Skeletal muscle tissue (tissue), 4 donors: ENCODE data around the gene NECTIN3. TPM values are rescaled to one million over a fixed set of nuclear protein-coding genes. Genes with fewer than 3 reads are reported as not detected.

Experiments used
- H3K27ac ChIP-seq: one replicate; pipeline ENCODE4 v1.7.0; 2013; ENCODE audit warnings: mild to moderate bottlenecking, low read depth, low read length, inconsistent platforms
- H3K27me3 ChIP-seq, 3 donors: one replicate each; pipeline ENCODE4 v1.7.0; 2013; ENCODE audit warnings: low read length in 3 of 3; ENCODE audit not compliant: control insufficient read depth in 3 of 3, insufficient read depth in 3 of 3
- H3K36me3 ChIP-seq, 3 donors: one replicate each; pipeline ENCODE4 v1.7.0; 2013; ENCODE audit warnings: low read length in 3 of 3; ENCODE audit not compliant: control insufficient read depth in 3 of 3, insufficient read depth in 3 of 3
- H3K4me1 ChIP-seq, 3 donors: one replicate each; pipeline ENCODE4 v1.7.0; 2013; ENCODE audit warnings: low read length in 3 of 3, mild to moderate bottlenecking in 3 of 3; ENCODE audit not compliant: control insufficient read depth in 3 of 3, insufficient read depth in 3 of 3
- H3K4me3 ChIP-seq, 3 donors: one replicate each; pipeline ENCODE4 v1.7.0; 2013; ENCODE audit warnings: low read length in 3 of 3
- H3K9ac ChIP-seq, 3 donors: one replicate each; pipeline ENCODE4 v1.7.0; 2013; ENCODE audit warnings: low read length in 3 of 3, mild to moderate bottlenecking in 3 of 3, moderate library complexity in 2 of 3, low read depth in 1 of 3
- H3K9me3 ChIP-seq, 3 donors: one replicate each; pipeline ENCODE4 v1.7.0; 2013; ENCODE audit warnings: low read length in 3 of 3; ENCODE audit not compliant: control insufficient read depth in 3 of 3
- total RNA-seq: library from RNA; depleted of rRNA; stranded (reverse); fragments of >200 nt; gene quantifications from one replicate; pipeline ENCODE4 v1.2.3, GENCODE V29; 2014
- donor health status: Osteomylitis.

Gene NECTIN3
- total RNA-seq, 1 donor from 2014 or later, result 39.1 TPM

DNA sequence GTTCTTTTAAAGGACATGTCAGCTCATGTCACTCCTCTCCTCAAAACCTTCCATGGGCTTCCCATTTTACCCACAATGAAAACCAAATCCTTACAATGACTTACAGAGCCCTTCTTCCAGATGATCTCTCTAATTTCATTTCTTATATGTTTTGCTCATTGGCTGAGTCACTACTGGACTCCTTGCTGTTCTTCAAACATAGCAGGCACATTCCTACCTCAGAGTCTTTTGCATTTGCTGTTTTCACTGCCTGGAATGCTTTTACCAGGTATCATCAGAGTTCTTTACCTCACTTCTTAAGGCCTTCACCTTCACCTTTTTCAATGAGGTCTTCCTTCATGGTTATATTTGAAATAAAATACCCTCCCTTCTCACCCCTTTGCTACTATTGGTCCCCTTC is 57.3 kb downstream of the NECTIN3 start:
- Histone ChIP-seq H3K27ac (no peak overlapping the region), H3K9me3 (no peaks in the 10 kb centered on the region), H3K4me1 (no peaks in the 10 kb centered on the region), H3K9ac (no peak overlapping the region), H3K36me3 (peaks cover 0 to 3% (median 3%) of the 10 kb centered on the region in 3 donors), H3K27me3 (no peaks in the 10 kb centered on the region), H3K4me3 (no peak overlapping the region)

DNA sequence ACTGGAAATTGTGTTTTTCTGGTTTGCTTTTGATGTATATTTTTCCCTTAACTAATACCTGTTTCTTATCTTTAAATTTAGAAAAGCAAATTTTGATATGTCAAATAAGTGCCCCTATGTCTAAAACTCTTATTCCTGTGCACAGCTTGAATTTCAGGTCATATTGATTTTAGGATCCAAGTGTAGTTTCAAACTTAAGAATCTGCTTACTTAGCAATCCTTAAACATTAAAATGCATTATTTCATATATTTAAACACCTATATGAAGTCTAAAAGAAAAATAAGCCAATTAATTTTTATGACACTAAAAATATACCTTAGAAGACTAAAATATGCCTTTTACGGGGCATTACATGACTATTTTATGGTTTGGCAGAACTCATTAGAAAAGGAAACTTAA is 59.2 kb downstream of the NECTIN3 start:
- Histone ChIP-seq H3K4me3 (no peak overlapping the region), H3K27me3 (no peaks in the 10 kb centered on the region), H3K9ac (no peak overlapping the region), H3K4me1 (no peaks in the 10 kb centered on the region), H3K36me3 (peaks cover 0 to 3% (median 3%) of the 10 kb centered on the region in 3 donors), H3K9me3 (no peaks in the 10 kb centered on the region), H3K27ac (no peak overlapping the region)

DNA sequence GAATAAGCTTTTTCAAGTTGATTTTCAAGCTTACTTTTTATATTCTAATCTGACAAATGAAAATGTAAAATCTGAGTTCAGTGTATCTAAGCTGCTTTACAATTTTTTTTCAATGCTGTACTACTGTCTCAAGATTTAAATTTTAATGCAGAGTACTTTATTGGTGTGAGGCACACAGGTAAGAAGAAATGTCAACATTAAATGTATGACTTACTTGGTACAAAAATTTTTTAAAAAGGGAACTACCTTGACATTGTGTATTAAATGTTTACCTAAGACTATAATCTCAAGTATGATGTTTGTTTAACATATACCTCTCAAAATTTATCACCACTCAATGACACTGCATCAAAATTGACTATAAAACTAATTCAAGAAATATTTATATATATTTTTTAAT is 62.7 kb downstream of the NECTIN3 start:
- no peak overlapping the region for H3K4me3 ChIP-seq
- H3K27me3 ChIP-seq, result no peaks in the 10 kb centered on the region
- peaks cover 0 to 3% (median 3%) of the 10 kb centered on the region in 3 donors for H3K36me3 ChIP-seq
- H3K9ac ChIP-seq, result no peak overlapping the region
- H3K9me3 ChIP-seq, result no peaks in the 10 kb centered on the region
- H3K27ac ChIP-seq, result no peak overlapping the region
- no peaks in the 10 kb centered on the region for H3K4me1 ChIP-seq

GRCh38 chr3:111151438-111151837 is 79.8 kb downstream of the NECTIN3 start:
- H3K9ac ChIP-seq, result no peak overlapping the region
- no peaks in the 10 kb centered on the region for H3K4me1 ChIP-seq
- H3K36me3 ChIP-seq, result no peaks in the 10 kb centered on the region
- no peak overlapping the region for H3K27ac ChIP-seq
- H3K9me3 ChIP-seq, result no peaks in the 10 kb centered on the region
- no peaks in the 10 kb centered on the region for H3K27me3 ChIP-seq
- no peak overlapping the region for H3K4me3 ChIP-seq

GRCh38 chr3:111152496-111152895 is 80.9 kb downstream of the NECTIN3 start:
- H3K27ac ChIP-seq, result no peak overlapping the region
- H3K27me3 ChIP-seq, result no peaks in the 10 kb centered on the region
- H3K36me3 ChIP-seq, result no peaks in the 10 kb centered on the region

DNA sequence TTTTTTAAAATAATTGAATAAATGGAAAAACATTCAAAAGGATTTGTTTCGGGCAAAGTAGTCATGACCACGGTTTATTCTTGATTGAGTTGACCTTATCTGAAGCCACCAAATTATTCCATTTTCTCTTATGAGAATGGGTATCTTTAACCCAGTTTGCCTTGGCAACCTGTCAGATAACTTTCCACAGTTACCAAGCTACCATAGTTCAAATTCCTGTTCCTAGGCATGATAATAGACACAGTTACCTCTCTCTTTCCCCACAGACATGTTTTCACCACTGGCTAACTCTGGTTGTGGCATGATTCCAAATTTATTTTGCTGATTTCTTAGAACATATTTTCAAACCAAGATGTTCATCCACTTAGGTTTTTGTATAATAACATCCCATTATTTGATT is 84.9 kb downstream of the NECTIN3 start:
- Histone ChIP-seq H3K9ac (no peak overlapping the region), H3K27me3 (no peaks in the 10 kb centered on the region), H3K9me3 (no peaks in the 10 kb centered on the region), H3K4me3 (no peak overlapping the region), H3K36me3 (no peaks in the 10 kb centered on the region), H3K4me1 (no peaks in the 10 kb centered on the region), H3K27ac (no peak overlapping the region)

More at GRCh38 chr3:111152496-111152895, 80.9 kb downstream of the NECTIN3 start:
- no peaks in the 10 kb centered on the region for H3K9me3 ChIP-seq
- no peaks in the 10 kb centered on the region for H3K4me1 ChIP-seq
- H3K4me3 ChIP-seq, result no peak overlapping the region
- H3K9ac ChIP-seq, result no peak overlapping the region

DNA sequence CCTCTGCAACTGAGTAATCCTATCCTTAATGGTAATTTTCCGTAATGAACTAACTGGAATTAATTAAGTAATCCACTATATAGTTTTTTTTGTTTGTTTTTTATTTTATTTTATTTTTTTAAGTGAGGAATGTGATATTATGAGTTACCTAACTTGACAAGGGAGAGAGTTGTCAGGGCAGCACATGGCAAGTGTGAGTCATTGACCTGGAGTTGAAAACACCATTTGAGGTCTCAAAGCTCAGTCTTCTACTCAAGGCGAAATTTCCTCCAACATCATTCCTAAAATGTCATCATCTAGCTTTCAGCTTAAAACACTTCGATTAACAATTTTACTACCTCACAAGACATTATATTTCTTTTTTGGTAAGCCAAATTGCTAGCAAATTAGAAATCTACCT is 87.8 kb downstream of the NECTIN3 start:
- Histone ChIP-seq H3K9me3 (no peaks in the 10 kb centered on the region), H3K27ac (no peak overlapping the region), H3K36me3 (no peaks in the 10 kb centered on the region), H3K4me1 (no peaks in the 10 kb centered on the region), H3K27me3 (no peaks in the 10 kb centered on the region), H3K4me3 (no peak overlapping the region), H3K9ac (no peak overlapping the region)

DNA sequence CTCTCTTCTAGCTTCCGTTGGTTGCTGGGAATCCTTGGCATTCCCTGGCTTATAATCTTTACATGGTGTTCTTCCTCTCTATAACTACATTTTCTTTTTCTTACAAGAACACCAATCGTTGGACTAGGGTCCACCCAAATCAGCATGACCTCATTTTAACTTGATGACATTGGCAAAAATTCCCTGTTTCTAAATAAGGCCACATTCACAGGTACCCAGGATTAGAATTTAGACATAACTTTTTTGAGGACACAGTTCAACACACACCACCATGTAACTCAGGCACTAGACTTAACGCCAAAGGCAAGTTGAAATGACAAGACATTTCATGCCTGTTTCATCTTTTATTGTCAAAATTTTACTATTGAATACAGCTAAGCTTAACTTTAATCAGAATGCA is 93.0 kb downstream of the NECTIN3 start:
- H3K27me3 ChIP-seq, result no peaks in the 10 kb centered on the region
- no peak overlapping the region for H3K9ac ChIP-seq
- no peaks in the 10 kb centered on the region for H3K4me1 ChIP-seq
- H3K36me3 ChIP-seq, result no peaks in the 10 kb centered on the region
- H3K27ac ChIP-seq, result no peak overlapping the region
- H3K9me3 ChIP-seq, result no peaks in the 10 kb centered on the region
- no peak overlapping the region for H3K4me3 ChIP-seq

DNA sequence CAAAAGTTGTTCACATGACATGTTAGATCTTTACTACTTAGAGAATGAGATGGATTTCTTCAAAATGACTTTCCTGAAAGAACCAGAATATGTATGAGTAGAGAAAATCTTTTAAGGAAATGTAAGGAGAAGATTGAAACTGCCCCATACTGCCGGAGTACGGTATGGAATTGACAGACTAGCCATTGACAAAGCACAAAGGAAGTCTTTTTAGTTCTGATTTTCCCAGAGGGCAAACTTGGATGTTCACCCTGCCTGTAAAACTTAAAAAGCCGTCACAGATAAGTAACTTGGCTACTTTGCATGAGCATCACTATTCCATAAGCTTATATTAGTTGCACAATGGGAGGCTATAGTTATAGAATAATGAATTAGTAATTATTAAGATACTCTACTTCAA is 93.8 kb downstream of the NECTIN3 start:
- Histone ChIP-seq H3K9me3 (no peaks in the 10 kb centered on the region), H3K27ac (no peak overlapping the region), H3K27me3 (no peaks in the 10 kb centered on the region)

DNA sequence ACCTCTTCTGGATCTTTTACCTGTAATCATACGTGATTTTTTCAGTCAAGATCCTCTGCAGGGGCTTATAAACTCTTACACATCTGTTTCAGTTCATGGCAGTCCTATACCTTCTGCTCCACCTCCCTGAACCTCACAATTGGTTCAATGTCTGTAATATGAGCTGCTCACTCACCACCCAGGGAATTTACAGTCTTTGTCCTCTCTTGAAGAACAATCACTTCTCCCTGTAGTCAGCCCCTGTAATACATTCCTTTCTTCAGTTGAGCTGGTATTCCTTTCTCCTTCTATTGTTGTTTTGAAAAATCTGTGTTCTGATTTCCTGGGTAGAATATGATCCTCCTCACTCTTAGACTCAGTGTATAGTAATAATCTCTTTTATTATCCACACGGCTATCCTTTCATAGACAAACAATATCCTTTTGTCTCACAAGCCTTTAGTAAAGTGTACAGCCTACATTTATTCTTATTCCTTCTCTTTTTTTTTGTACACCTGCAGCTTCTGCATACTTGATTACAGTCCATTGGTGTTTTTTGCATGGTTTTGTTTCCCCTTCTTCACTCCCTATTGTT is 101.8 kb downstream of the NECTIN3 start:
- Histone ChIP-seq H3K9ac (no peak overlapping the region), H3K9me3 (no peaks in the 10 kb centered on the region), H3K4me3 (no peak overlapping the region), H3K27me3 (no peaks in the 10 kb centered on the region), H3K27ac (no peak overlapping the region), H3K4me1 (no peaks in the 10 kb centered on the region), H3K36me3 (peaks cover 0 to 3% (median 0%) of the 10 kb centered on the region in 3 donors)

More for the DNA sequence above, 93.8 kb downstream of the NECTIN3 start:
- H3K9ac ChIP-seq, result no peak overlapping the region
- no peaks in the 10 kb centered on the region for H3K36me3 ChIP-seq
- no peak overlapping the region for H3K4me3 ChIP-seq
- no peaks in the 10 kb centered on the region for H3K4me1 ChIP-seq
